ENCODE measurements around the gene ULK4.

DNA sequence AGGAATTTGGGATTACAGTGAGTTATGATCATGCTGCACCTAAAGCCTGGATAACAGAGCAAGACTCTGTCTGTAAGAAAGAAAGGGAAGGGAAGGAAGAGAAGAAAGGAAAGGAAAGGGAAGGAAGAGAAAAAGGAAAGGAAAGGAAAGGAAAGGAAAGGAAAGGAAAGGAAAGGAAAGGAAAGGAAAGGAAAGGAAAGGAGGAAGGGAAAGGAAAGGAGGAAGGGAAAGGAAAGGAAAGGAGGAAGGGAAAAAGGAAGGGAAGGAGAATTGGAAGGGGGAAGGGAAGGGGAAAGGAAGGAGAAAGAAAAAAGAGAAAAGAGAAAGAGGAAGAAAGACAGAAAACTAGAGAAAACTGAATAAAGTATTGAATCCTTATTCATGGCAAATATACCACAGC is 359.8 kb downstream of the ULK4 start:
- TF ChIP-seq, protein P1, sequence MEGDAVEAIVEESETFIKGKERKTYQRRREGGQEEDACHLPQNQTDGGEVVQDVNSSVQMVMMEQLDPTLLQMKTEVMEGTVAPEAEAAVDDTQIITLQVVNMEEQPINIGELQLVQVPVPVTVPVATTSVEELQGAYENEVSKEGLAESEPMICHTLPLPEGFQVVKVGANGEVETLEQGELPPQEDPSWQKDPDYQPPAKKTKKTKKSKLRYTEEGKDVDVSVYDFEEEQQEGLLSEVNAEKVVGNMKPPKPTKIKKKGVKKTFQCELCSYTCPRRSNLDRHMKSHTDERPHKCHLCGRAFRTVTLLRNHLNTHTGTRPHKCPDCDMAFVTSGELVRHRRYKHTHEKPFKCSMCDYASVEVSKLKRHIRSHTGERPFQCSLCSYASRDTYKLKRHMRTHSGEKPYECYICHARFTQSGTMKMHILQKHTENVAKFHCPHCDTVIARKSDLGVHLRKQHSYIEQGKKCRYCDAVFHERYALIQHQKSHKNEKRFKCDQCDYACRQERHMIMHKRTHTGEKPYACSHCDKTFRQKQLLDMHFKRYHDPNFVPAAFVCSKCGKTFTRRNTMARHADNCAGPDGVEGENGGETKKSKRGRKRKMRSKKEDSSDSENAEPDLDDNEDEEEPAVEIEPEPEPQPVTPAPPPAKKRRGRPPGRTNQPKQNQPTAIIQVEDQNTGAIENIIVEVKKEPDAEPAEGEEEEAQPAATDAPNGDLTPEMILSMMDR (IDR thresholded peaks at IDR 0.05) = no peak
- no peak for TF ChIP-seq FOSL2 (IDR thresholded peaks at IDR 0.05; ENCODE audit: borderline replicate concordance, low read depth)
- no peak for TF ChIP-seq EZH2phosphoT487 (IDR thresholded peaks at IDR 0.05; ENCODE audit: borderline replicate concordance, low read depth)
- TF ChIP-seq YY1 (IDR thresholded peaks at IDR 0.05; ENCODE audit: low read depth) = no peak
